Nephron progenitor cell (in vitro differentiated cells): Measurements from ENCODE around the gene ADIG.
"Not testable (repeated sequence)": the region's sequence is repeated elsewhere in the genome, so short reads cannot be mapped to it uniquely, and the experiment has no call there.

ENCODE experiments used
- DNase-seq: peaks from one replicate; pipeline ENCODE4 v3.0.0; 2021
- H3K27ac Mint-ChIP-seq: 2 replicates; pipeline ENCODE4 v1.8.0; 2021; ENCODE audit warnings: mild to moderate bottlenecking, moderate library complexity, mixed read lengths
- H3K27me3 Mint-ChIP-seq: 2 replicates; pipeline ENCODE4 v1.8.0; 2021; ENCODE audit warnings: mild to moderate bottlenecking, low read depth, mixed read lengths; ENCODE audit not compliant: poor library complexity
- H3K36me3 Mint-ChIP-seq: 2 replicates; pipeline ENCODE4 v1.8.0; 2021; ENCODE audit warnings: low read depth, mixed read lengths
- H3K4me1 Mint-ChIP-seq: 2 replicates; pipeline ENCODE4 v1.8.0; 2021; ENCODE audit warnings: mixed read lengths
- H3K4me3 Mint-ChIP-seq: 2 replicates; pipeline ENCODE4 v1.8.0; 2021; ENCODE audit warnings: mild to moderate bottlenecking, moderate library complexity, mixed read lengths
- H3K9me3 Mint-ChIP-seq: 2 replicates; pipeline ENCODE4 v1.8.0; 2021; ENCODE audit warnings: mild to moderate bottlenecking, moderate library complexity, mixed read lengths
- TF ChIP-seq, protein P1 (sequence below): fragments of 200-600 bp; sonication (generic); IDR thresholded peaks from 2 replicates; pipeline ENCODE4 v1.5.0; 2021; ENCODE audit warnings: antibody characterized with exemption

Gene ADIG

DNA sequence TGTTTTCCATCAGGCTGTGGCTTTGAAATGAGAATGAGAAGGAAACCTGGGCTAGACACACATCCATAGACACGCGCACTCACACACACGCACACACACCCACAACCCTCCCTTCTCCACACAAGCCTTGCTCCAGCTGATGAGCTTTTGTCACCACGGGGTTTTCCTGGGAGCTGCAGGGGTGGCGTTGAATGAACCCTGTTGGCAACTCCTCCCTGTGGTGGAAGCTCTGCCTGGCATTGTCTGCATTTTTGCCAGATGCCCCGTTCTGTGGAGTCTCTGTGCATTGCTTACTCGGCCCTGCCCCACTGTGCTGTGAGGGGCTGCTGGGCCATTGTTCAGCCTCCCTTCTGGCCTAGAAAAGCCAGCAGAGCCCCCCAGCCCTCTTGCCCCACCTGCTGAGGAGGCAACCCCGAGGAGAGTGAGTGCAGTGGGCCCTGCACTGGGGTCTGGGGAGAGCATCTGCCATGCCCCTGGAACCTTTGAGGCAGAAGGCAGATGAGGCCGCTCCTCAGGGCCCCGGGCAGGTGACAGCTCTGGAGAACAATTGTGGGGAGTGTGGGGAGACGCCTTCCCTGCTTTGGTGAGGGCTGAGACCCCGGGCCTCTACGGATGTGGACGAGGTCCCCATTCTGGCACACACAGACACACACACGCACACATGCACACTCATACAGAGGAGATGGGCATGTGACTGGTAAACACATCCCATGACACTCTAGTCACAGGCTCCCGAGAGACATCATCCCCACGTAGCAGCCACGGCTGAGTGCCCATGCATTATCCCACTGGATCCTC, 9.9 kb downstream of the ADIG start:
- DNase-seq, result no peak
- TF ChIP-seq, protein P1, sequence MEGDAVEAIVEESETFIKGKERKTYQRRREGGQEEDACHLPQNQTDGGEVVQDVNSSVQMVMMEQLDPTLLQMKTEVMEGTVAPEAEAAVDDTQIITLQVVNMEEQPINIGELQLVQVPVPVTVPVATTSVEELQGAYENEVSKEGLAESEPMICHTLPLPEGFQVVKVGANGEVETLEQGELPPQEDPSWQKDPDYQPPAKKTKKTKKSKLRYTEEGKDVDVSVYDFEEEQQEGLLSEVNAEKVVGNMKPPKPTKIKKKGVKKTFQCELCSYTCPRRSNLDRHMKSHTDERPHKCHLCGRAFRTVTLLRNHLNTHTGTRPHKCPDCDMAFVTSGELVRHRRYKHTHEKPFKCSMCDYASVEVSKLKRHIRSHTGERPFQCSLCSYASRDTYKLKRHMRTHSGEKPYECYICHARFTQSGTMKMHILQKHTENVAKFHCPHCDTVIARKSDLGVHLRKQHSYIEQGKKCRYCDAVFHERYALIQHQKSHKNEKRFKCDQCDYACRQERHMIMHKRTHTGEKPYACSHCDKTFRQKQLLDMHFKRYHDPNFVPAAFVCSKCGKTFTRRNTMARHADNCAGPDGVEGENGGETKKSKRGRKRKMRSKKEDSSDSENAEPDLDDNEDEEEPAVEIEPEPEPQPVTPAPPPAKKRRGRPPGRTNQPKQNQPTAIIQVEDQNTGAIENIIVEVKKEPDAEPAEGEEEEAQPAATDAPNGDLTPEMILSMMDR, result no peak
- no peak overlapping the region for H3K27ac Mint-ChIP-seq
- no peak overlapping the region for H3K4me3 Mint-ChIP-seq
- H3K27me3 Mint-ChIP-seq, result no peaks in the 10 kb centered on the region
- no peaks in the 10 kb centered on the region for H3K9me3 Mint-ChIP-seq
- H3K36me3 Mint-ChIP-seq, result no peaks in the 10 kb centered on the region
- H3K4me1 Mint-ChIP-seq, result no peaks in the 10 kb centered on the region

DNA sequence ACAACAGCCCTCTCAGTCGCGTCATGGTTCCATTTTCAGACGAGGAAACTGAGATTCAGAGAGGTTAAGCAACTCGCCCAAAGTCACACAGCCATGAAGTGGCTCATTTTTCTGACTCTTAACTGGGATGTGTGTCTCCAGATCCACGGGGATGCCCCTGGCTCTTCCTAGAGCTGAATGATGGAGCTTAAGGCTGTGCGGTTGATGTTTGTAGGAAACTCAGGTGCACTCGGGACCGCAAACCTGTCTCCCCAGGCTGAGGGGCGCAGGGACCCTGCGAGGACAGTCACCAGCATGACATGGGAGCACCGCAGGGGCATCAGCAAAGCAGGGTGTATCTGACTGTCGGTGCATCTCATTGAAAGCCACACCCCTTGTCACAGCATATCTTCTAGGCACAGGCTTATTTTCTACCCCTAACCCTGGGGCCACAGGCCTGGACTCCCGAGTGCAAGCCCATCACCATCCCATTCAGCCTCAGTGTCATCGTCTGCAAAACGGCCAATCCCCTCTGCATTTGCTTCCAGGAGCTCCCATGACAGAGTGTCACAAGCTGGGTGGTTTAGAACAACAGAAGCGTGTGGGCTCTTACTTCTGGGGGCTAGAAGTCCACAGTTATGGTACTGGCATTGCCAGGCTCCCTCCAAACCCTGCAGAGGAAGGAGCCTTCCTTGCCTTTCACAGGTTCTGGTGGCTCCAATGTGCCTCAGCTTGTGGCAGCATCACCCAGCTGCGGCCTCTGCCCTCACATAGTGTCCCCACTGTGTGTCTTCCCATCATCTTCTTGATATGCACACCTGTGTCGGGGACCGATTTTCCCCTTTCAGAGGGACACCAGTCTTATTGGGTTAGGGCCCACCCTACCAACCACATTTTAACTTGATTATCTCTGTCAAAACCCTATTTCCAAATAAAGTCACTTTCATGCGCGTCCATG, 10.7 kb downstream of the ADIG start:
- Mint-ChIP-seq H3K27me3 (peaks cover 1% of the 10 kb centered on the region), H3K4me1 (no peaks in the 10 kb centered on the region), H3K4me3 (no peak overlapping the region), H3K9me3 (no peaks in the 10 kb centered on the region), H3K27ac (no peak overlapping the region), H3K36me3 (no peaks in the 10 kb centered on the region)
- TF ChIP-seq, protein P1, result no peak
- DNase-seq, result no peak

DNA sequence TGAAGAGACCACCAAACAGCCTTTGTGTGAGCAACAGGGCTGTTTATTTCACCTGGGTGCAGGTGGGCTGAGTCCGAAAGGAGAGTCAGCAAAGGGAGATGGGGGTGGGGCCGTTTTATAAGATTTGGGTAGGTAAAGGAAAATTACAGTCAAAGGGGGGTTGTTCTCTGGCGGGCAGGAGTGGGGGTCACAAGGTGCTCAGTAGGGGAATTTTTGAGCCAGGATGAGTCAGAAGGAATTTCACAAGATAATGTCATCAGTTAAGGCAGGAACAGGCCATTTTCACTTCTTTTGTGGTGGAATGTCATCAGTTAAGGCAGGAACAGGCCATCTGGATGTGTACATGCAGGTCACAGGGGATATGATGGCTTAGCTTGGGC, 11.4 kb downstream of the ADIG start:
- H3K9me3 Mint-ChIP-seq, DNase-seq, H3K4me1 Mint-ChIP-seq, H3K36me3 Mint-ChIP-seq, H3K27ac Mint-ChIP-seq, H3K4me3 Mint-ChIP-seq, H3K27me3 Mint-ChIP-seq: not testable (repeated sequence)

DNA sequence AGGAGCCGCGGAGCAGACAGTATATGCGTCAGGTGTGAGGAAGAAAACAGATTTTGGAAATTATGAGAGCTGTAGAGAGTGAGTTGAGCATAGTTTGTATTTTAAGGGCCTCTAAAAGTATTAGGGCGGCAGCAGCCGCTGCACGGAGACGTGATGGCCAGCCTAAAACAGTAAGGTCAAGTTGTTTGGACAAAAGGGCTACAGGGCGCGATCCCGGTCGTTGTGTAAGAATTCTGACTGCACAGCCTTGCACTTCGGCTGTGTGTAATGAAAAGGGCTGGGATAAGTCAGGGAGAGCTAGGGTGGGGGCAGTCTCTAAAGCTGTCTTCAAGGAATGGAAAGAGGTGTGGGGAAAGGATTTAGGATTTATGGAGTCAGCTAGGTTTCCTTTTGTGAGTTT, 13.3 kb downstream of the ADIG start:
- not testable (repeated sequence) for H3K27ac Mint-ChIP-seq

DNA sequence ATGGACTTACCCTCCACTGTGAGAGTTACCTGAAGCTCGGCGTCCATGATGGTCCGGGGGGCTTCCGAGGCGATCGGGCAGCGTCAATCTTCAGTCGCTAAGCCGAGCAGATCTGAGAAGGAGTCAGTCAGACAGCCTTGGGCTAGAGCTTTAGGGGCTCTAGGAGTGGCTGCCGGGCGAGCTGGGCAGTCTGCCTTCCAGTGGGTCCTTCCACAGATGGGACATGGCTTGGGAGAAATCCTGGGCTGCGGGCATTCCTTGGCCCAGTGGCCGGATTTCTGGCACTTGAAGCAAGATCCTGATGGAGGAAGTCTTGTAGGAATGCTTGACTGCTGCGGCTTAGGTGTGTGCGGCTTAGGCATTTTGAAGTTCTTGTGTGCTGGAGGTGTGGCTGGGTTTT, 14.9 kb downstream of the ADIG start:
- H3K4me3 Mint-ChIP-seq, DNase-seq: not testable (repeated sequence)

More for the DNA sequence above, 13.3 kb downstream of the ADIG start:
- not testable (repeated sequence) for H3K36me3 Mint-ChIP-seq, H3K4me3 Mint-ChIP-seq, H3K4me1 Mint-ChIP-seq, DNase-seq, H3K9me3 Mint-ChIP-seq
- H3K27me3 Mint-ChIP-seq, result peaks cover 12% of the 10 kb centered on the region

DNA sequence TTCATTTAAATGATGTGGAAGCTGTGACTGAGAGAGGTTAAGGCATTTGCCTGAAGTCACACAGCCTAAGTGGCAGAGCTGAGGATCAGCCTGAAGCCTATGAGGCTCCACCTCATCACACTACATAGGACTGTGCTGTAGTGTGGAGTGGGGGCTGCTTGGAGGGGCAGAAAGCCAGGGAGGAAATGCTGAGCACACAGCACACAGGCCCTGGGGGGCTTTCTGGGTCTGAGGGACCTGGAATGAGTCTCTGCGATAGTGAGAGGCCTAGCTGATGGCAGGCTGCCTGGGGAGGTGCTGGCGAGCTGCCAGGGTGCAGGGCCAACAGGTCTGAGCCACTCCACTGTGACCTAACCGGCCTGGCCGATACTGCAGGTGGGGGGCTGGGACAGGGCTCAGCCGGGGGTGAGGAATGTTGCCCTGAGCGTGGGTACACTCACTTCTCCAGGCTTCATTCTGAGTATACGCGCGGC, 18.4 kb downstream of the ADIG start:
- DNase-seq, result no peak
- H3K4me1 Mint-ChIP-seq, result peaks cover 9% of the 10 kb centered on the region
- no peak overlapping the region for H3K4me3 Mint-ChIP-seq
- H3K27me3 Mint-ChIP-seq, result peaks cover 57% of the 10 kb centered on the region
- peaks cover 7% of the 10 kb centered on the region for H3K9me3 Mint-ChIP-seq
- H3K36me3 Mint-ChIP-seq, result no peaks in the 10 kb centered on the region
- TF ChIP-seq, protein P1, result no peak
- no peak overlapping the region for H3K27ac Mint-ChIP-seq

More for the DNA sequence above, 14.9 kb downstream of the ADIG start:
- H3K9me3 Mint-ChIP-seq, H3K36me3 Mint-ChIP-seq, H3K4me1 Mint-ChIP-seq, H3K27ac Mint-ChIP-seq: not testable (repeated sequence)
- H3K27me3 Mint-ChIP-seq, result peaks cover 24% of the 10 kb centered on the region

DNA sequence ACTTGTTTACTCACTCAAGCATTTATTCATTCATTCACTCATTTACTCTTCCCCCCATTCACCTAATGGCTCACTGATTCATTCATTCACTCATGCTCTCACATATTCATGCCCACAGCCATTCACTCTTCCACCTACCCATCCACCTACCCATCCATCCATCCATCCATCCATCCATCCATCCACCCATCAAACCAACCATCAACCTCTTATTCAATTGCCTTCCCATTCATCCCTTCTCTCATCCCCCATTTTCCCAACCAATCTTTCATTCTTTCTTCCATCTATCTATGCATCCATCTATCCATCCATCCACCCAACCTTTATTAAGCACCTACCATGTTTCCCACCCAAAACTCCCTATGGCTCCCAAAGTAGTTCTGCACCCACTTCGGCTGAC, 19.1 kb downstream of the ADIG start:
- Mint-ChIP-seq H3K36me3 (no peaks in the 10 kb centered on the region), H3K4me1 (peaks cover 9% of the 10 kb centered on the region), H3K4me3 (no peak overlapping the region), H3K9me3 (peaks cover 7% of the 10 kb centered on the region), H3K27me3 (peaks cover 62% of the 10 kb centered on the region), H3K27ac (no peak overlapping the region)
- DNase-seq, result no peak
- TF ChIP-seq, protein P1, result no peak
